SK-N-SH treated with all-trans-retinoic acid at 6 μM for 48 hours (cell line): ENCODE measurements around the gene ELFN1.

Source experiments
- ATAC-seq: fragments of 200-7000 bp; cut with Tn5 transposase; 3 replicates; pipeline ENCODE4 v1.9.1; 2020; ENCODE audit warnings: mild to moderate bottlenecking, moderate library complexity
- ARNTL ChIP-seq: fragments of 450-650 bp; formaldehyde crosslinking; IDR thresholded peaks from 2 replicates; pipeline ENCODE4 v1.5.0; 2020; ENCODE audit warnings: low read depth, mild to moderate bottlenecking, moderate library complexity, borderline replicate concordance
- BACH2 ChIP-seq: fragments of 250-450 bp; sonication (Bioruptor Pico); IDR thresholded peaks from 2 replicates; pipeline ENCODE4 v1.9.0; 2021; ENCODE audit warnings: mild to moderate bottlenecking, borderline replicate concordance
- CSDC2 ChIP-seq: fragments of 250-450 bp; sonication (Bioruptor Pico); IDR thresholded peaks from 2 replicates; pipeline ENCODE4 v1.5.0; 2020; ENCODE audit warnings: mild to moderate bottlenecking, moderate library complexity
- ESRRG ChIP-seq: fragments of 250-450 bp; sonication (Bioruptor Pico); IDR thresholded peaks from 2 replicates; pipeline ENCODE4 v1.6.1; 2021; ENCODE audit warnings: mild to moderate bottlenecking
- GLIS3 ChIP-seq: fragments of 250-450 bp; sonication (Bioruptor Pico); IDR thresholded peaks from 2 replicates; pipeline ENCODE4 v1.5.0; 2020; ENCODE audit warnings: mild to moderate bottlenecking, moderate library complexity
- ISL1 ChIP-seq: fragments of 250-450 bp; sonication (Bioruptor Pico); IDR thresholded peaks from 2 replicates; pipeline ENCODE4 v2.1.2; 2022; ENCODE audit warnings: mild to moderate bottlenecking, moderate library complexity
- OSR1 ChIP-seq: fragments of 250-450 bp; sonication (Bioruptor Pico); IDR thresholded peaks from 2 replicates; pipeline ENCODE4 v1.8.0; 2022; ENCODE audit warnings: moderate library complexity, mild to moderate bottlenecking, inconsistent platforms
- PPARA ChIP-seq: fragments of 250-450 bp; sonication (Bioruptor Pico); IDR thresholded peaks from 2 replicates; pipeline ENCODE4 v1.5.0; 2020; ENCODE audit warnings: mild to moderate bottlenecking, borderline replicate concordance
- RARB ChIP-seq: fragments of 250-450 bp; sonication (Bioruptor Pico); IDR thresholded peaks from 2 replicates; pipeline ENCODE4 v1.8.0; 2021; ENCODE audit warnings: mild to moderate bottlenecking, moderate library complexity
- SNAI2 ChIP-seq: fragments of 250-450 bp; sonication (Bioruptor Pico); IDR thresholded peaks from 2 replicates; pipeline ENCODE4 v1.5.0; 2020; ENCODE audit warnings: mild to moderate bottlenecking, moderate library complexity
- TCF4 ChIP-seq: fragments of 250-450 bp; sonication (Bioruptor Pico); IDR thresholded peaks from 2 replicates; pipeline ENCODE4 v1.8.0; 2021; ENCODE audit warnings: mild to moderate bottlenecking, moderate library complexity, borderline replicate concordance
- TOX ChIP-seq: fragments of 250-450 bp; sonication (Bioruptor Pico); IDR thresholded peaks from 2 replicates; pipeline ENCODE4 v1.8.0; 2021; ENCODE audit warnings: mild to moderate bottlenecking, moderate library complexity, borderline replicate concordance
- ZFP3 ChIP-seq: fragments of 250-450 bp; sonication (Bioruptor Pico); IDR thresholded peaks from 2 replicates; pipeline ENCODE4 v1.5.0; 2020; ENCODE audit warnings: mild to moderate bottlenecking, moderate library complexity
- ZFP30 ChIP-seq: fragments of 450-650 bp; formaldehyde crosslinking; IDR thresholded peaks from 2 replicates; pipeline ENCODE4 v1.5.0; 2022; ENCODE audit warnings: mild to moderate bottlenecking, moderate library complexity
- ZNF565 ChIP-seq: fragments of 450-650 bp; formaldehyde crosslinking; conservative IDR thresholded peaks from 2 replicates; pipeline ENCODE4 v1.5.0; 2020; ENCODE audit warnings: low read depth, mild to moderate bottlenecking, moderate library complexity
- ZNF70 ChIP-seq: fragments of 450-650 bp; formaldehyde crosslinking; IDR thresholded peaks from 2 replicates; pipeline ENCODE4 v1.5.0; 2020; ENCODE audit warnings: mild to moderate bottlenecking, moderate library complexity
- ZNF8 ChIP-seq: fragments of 450-650 bp; formaldehyde crosslinking; IDR thresholded peaks from 2 replicates; pipeline ENCODE4 v1.5.0; 2020; ENCODE audit warnings: mild to moderate bottlenecking, moderate library complexity
- TF ChIP-seq, protein P1 (sequence below): fragments of 250-450 bp; sonication (Bioruptor Pico); IDR thresholded peaks from 2 replicates; pipeline ENCODE4 v1.8.0; 2021; ENCODE audit warnings: low read depth, mild to moderate bottlenecking, moderate library complexity, borderline replicate concordance
- TF ChIP-seq, protein P2 (sequence below): fragments of 250-450 bp; sonication (Bioruptor Pico); IDR thresholded peaks from 2 replicates; pipeline ENCODE4 v1.5.1; 2020; ENCODE audit warnings: low read depth, mild to moderate bottlenecking, moderate library complexity
- TF ChIP-seq, protein P3 (sequence below): fragments of 250-450 bp; sonication (Bioruptor Pico); IDR thresholded peaks from 2 replicates; pipeline ENCODE4 v1.8.0; 2020; ENCODE audit warnings: mild to moderate bottlenecking, moderate library complexity, borderline replicate concordance
- TF ChIP-seq, protein P4 (sequence below): fragments of 250-450 bp; sonication (Bioruptor Pico); IDR thresholded peaks from 2 replicates; pipeline ENCODE4 v1.5.1; 2021; ENCODE audit warnings: mild to moderate bottlenecking, moderate library complexity
- TF ChIP-seq, protein P5 (sequence below): fragments of 250-450 bp; sonication (Bioruptor Pico); IDR thresholded peaks from 2 replicates; pipeline ENCODE4 v1.5.0; 2020; ENCODE audit warnings: mild to moderate bottlenecking, moderate library complexity

Gene ELFN1

DNA sequence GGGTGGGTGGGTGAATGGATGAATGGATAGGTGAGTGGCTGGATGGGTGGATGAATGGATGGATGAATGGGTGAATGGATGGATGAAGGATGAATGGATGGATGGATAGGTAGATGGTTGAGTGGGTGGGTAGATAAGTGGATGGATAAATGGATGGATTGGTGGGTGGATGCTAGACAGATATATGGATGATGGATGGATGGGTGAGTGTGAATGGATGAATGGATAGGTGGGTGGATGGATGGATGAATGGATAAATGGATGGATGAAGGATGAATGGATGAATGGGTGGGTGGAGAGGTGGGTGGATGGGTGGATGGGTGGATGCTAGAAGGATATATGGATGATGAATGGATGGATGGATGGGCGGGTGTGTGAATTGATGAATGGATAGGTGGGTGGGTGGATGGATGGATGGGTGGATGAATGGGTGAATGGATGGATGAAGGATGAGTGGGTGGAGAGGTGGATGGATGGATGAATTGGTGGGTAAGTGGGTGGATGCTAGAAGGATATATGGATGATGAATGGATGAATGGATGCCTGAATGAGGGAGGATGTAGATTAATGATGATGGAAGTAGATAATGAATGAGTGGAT is 20.4 kb downstream of the ELFN1 start:
- TF ChIP-seq, protein P1, sequence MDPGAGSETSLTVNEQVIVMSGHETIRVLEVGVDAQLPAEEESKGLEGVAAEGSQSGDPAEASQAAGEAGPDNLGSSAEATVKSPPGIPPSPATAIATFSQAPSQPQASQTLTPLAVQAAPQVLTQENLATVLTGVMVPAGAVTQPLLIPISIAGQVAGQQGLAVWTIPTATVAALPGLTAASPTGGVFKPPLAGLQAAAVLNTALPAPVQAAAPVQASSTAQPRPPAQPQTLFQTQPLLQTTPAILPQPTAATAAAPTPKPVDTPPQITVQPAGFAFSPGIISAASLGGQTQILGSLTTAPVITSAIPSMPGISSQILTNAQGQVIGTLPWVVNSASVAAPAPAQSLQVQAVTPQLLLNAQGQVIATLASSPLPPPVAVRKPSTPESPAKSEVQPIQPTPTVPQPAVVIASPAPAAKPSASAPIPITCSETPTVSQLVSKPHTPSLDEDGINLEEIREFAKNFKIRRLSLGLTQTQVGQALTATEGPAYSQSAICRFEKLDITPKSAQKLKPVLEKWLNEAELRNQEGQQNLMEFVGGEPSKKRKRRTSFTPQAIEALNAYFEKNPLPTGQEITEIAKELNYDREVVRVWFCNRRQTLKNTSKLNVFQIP, result no peak
- TF ChIP-seq ZFP3 (CRISPR knock-in tag), result no peak
- TF ChIP-seq GLIS3 (CRISPR knock-in tag), result no peak
- TF ChIP-seq, protein P2, sequence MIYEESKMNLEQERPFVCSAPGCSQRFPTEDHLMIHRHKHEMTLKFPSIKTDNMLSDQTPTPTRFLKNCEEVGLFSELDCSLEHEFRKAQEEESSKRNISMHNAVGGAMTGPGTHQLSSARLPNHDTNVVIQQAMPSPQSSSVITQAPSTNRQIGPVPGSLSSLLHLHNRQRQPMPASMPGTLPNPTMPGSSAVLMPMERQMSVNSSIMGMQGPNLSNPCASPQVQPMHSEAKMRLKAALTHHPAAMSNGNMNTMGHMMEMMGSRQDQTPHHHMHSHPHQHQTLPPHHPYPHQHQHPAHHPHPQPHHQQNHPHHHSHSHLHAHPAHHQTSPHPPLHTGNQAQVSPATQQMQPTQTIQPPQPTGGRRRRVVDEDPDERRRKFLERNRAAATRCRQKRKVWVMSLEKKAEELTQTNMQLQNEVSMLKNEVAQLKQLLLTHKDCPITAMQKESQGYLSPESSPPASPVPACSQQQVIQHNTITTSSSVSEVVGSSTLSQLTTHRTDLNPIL (CRISPR knock-in tag), result no peak
- no peak for TF ChIP-seq BACH2 (CRISPR knock-in tag)
- TF ChIP-seq PPARA (CRISPR knock-in tag), result no peak
- TF ChIP-seq ARNTL, result no peak
- no peak for TF ChIP-seq TOX (CRISPR knock-in tag)
- no peak for TF ChIP-seq ZNF565
- no peak for TF ChIP-seq CSDC2
- no peak for TF ChIP-seq ZNF70 (CRISPR knock-in tag)
- no peak for TF ChIP-seq ISL1
- TF ChIP-seq, protein P3, sequence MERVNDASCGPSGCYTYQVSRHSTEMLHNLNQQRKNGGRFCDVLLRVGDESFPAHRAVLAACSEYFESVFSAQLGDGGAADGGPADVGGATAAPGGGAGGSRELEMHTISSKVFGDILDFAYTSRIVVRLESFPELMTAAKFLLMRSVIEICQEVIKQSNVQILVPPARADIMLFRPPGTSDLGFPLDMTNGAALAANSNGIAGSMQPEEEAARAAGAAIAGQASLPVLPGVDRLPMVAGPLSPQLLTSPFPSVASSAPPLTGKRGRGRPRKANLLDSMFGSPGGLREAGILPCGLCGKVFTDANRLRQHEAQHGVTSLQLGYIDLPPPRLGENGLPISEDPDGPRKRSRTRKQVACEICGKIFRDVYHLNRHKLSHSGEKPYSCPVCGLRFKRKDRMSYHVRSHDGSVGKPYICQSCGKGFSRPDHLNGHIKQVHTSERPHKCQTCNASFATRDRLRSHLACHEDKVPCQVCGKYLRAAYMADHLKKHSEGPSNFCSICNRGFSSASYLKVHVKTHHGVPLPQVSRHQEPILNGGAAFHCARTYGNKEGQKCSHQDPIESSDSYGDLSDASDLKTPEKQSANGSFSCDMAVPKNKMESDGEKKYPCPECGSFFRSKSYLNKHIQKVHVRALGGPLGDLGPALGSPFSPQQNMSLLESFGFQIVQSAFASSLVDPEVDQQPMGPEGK, result no peak
- TF ChIP-seq ESRRG, result no peak
- TF ChIP-seq, protein P4, sequence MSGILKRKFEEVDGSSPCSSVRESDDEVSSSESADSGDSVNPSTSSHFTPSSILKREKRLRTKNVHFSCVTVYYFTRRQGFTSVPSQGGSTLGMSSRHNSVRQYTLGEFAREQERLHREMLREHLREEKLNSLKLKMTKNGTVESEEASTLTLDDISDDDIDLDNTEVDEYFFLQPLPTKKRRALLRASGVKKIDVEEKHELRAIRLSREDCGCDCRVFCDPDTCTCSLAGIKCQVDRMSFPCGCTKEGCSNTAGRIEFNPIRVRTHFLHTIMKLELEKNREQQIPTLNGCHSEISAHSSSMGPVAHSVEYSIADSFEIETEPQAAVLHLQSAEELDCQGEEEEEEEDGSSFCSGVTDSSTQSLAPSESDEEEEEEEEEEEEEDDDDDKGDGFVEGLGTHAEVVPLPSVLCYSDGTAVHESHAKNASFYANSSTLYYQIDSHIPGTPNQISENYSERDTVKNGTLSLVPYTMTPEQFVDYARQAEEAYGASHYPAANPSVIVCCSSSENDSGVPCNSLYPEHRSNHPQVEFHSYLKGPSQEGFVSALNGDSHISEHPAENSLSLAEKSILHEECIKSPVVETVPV (CRISPR knock-in tag), result no peak
- TF ChIP-seq RARB (CRISPR knock-in tag), result no peak
- no peak for TF ChIP-seq ZNF8
- no peak for TF ChIP-seq ZFP30
- TF ChIP-seq TCF4 (CRISPR knock-in tag), result no peak
- TF ChIP-seq SNAI2, result no peak
- ATAC-seq, result no peak

DNA sequence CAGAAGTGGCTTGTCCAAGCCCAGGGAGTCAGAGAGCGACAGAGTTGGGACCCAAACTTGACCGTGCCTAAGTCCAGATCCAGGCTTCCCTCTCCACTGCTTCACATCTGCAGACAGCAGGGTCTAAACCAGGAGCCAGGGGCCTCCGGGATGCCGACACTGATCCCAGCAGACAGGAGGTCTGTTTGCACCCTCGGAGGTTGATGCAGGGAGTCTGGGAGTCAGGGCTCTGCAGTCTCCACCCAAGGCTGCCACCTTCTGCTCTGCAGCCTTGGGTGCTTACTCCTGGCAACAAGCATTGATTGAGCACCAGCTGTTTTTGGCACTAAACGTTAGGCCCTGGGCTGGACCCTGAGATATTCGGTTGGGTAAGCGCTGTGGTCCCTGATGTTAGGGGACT is 21.0 kb downstream of the ELFN1 start:
- no peak for TF ChIP-seq ZFP3 (CRISPR knock-in tag)
- no peak for TF ChIP-seq ESRRG
- no peak for TF ChIP-seq RARB (CRISPR knock-in tag)
- TF ChIP-seq TOX (CRISPR knock-in tag), result no peak
- no peak for TF ChIP-seq ZNF70 (CRISPR knock-in tag)
- TF ChIP-seq, protein P5, sequence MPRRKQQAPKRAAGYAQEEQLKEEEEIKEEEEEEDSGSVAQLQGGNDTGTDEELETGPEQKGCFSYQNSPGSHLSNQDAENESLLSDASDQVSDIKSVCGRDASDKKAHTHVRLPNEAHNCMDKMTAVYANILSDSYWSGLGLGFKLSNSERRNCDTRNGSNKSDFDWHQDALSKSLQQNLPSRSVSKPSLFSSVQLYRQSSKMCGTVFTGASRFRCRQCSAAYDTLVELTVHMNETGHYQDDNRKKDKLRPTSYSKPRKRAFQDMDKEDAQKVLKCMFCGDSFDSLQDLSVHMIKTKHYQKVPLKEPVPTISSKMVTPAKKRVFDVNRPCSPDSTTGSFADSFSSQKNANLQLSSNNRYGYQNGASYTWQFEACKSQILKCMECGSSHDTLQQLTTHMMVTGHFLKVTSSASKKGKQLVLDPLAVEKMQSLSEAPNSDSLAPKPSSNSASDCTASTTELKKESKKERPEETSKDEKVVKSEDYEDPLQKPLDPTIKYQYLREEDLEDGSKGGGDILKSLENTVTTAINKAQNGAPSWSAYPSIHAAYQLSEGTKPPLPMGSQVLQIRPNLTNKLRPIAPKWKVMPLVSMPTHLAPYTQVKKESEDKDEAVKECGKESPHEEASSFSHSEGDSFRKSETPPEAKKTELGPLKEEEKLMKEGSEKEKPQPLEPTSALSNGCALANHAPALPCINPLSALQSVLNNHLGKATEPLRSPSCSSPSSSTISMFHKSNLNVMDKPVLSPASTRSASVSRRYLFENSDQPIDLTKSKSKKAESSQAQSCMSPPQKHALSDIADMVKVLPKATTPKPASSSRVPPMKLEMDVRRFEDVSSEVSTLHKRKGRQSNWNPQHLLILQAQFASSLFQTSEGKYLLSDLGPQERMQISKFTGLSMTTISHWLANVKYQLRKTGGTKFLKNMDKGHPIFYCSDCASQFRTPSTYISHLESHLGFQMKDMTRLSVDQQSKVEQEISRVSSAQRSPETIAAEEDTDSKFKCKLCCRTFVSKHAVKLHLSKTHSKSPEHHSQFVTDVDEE (CRISPR knock-in tag), result no peak
- TF ChIP-seq ISL1, result no peak
- no peak for TF ChIP-seq OSR1
- TF ChIP-seq PPARA (CRISPR knock-in tag), result no peak
- no peak for TF ChIP-seq ARNTL
- no peak for TF ChIP-seq ZNF565
- TF ChIP-seq BACH2 (CRISPR knock-in tag), result no peak
- no peak for TF ChIP-seq GLIS3 (CRISPR knock-in tag)
- no peak for TF ChIP-seq CSDC2
- TF ChIP-seq ZNF8, result no peak
- TF ChIP-seq TCF4 (CRISPR knock-in tag), result no peak
- TF ChIP-seq, protein P2 (CRISPR knock-in tag), result no peak
- TF ChIP-seq ZFP30, result no peak
- TF ChIP-seq, protein P1, result no peak
- ATAC-seq, result no peak
